Parathyroid adenoma (tissue), 2 donors: Measurements from ENCODE around the gene GAA.

Experiments
- H2AFZ ChIP-seq: fragments of 300-600 bp; sonication (generic); one replicate; pipeline ENCODE4 v1.7.0; 2017; ENCODE audit warnings: antibody characterized with exemption, mild to moderate bottlenecking
- H3K27ac ChIP-seq: fragments of 300-600 bp; sonication (generic); one replicate; pipeline ENCODE4 v1.7.0; 2017
- H3K27me3 ChIP-seq: fragments of 300-600 bp; sonication (generic); one replicate; pipeline ENCODE4 v1.7.0; 2017; ENCODE audit warnings: low read length; ENCODE audit not compliant: control insufficient read depth, insufficient read depth
- H3K36me3 ChIP-seq: fragments of 300-600 bp; sonication (generic); one replicate; pipeline ENCODE4 v1.7.0; 2017; ENCODE audit warnings: low read length; ENCODE audit not compliant: control insufficient read depth, insufficient read depth
- H3K4me1 ChIP-seq: fragments of 300-600 bp; sonication (generic); one replicate; pipeline ENCODE4 v1.7.0; 2017; ENCODE audit warnings: control low read depth
- H3K4me2 ChIP-seq: fragments of 300-600 bp; sonication (generic); one replicate; pipeline ENCODE4 v1.7.0; 2017; ENCODE audit warnings: low read length
- H3K4me3 ChIP-seq: fragments of 300-600 bp; sonication (generic); one replicate; pipeline ENCODE4 v1.7.0; 2017; ENCODE audit warnings: low read depth, low read length
- H3K79me2 ChIP-seq: fragments of 300-600 bp; sonication (generic); one replicate; pipeline ENCODE4 v1.7.0; 2017; ENCODE audit warnings: control low read depth
- H3K9ac ChIP-seq: fragments of 300-600 bp; sonication (generic); one replicate; pipeline ENCODE4 v1.7.0; 2017; ENCODE audit warnings: mild to moderate bottlenecking
- H3K9me3 ChIP-seq: fragments of 300-600 bp; sonication (generic); one replicate; pipeline ENCODE4 v1.7.0; 2017; ENCODE audit warnings: low read length; ENCODE audit not compliant: control insufficient read depth
- TF ChIP-seq, protein P1 (sequence below): fragments of 300-600 bp; sonication (generic); IDR thresholded peaks from one replicate; pipeline ENCODE4 v1.7.0; 2017; ENCODE audit warnings: antibody characterized with exemption, mild to moderate bottlenecking
- donor health status: primary hyperparathyroidism.

The GAA gene

DNA sequence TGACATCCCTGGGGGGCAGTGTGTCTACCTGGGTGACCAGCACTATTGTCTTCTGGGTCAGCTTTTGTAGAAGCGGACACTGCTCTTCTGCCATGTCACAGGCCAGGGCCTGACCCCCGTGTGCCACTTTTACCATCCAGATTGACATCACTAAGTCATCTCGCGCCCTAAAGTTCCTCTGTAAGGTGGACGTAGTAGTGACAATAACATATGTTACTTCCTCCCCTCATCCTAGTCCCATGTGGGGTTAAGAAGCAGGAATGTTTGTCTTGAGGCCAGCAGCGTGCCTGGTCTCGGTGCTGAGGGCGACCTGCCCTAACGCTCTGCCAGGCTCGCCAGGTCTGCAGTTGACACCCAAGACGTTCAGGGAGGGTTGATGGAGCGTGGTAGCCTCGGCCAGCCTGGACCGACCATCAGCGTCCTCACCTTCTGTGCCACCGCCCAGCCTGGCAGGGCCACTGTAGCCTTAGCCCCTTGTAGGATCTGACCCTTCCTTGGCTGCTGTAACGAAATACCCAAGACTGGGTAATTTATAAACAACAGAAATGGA lies 20.7 kb downstream of the GAA start:
- Histone ChIP-seq H3K36me3 (no peaks in the 10 kb centered on the region), H3K4me1 (peaks cover 9% of the 10 kb centered on the region), H3K27me3 (no peaks in the 10 kb centered on the region), H3K9ac (no peak overlapping the region), H3K4me2 (no peak overlapping the region), H3K9me3 (no peaks in the 10 kb centered on the region), H3K4me3 (no peak overlapping the region), H3K79me2 (no peaks in the 10 kb centered on the region), H2AFZ (no peak overlapping the region), H3K27ac (no peak overlapping the region)
- TF ChIP-seq, protein P1, sequence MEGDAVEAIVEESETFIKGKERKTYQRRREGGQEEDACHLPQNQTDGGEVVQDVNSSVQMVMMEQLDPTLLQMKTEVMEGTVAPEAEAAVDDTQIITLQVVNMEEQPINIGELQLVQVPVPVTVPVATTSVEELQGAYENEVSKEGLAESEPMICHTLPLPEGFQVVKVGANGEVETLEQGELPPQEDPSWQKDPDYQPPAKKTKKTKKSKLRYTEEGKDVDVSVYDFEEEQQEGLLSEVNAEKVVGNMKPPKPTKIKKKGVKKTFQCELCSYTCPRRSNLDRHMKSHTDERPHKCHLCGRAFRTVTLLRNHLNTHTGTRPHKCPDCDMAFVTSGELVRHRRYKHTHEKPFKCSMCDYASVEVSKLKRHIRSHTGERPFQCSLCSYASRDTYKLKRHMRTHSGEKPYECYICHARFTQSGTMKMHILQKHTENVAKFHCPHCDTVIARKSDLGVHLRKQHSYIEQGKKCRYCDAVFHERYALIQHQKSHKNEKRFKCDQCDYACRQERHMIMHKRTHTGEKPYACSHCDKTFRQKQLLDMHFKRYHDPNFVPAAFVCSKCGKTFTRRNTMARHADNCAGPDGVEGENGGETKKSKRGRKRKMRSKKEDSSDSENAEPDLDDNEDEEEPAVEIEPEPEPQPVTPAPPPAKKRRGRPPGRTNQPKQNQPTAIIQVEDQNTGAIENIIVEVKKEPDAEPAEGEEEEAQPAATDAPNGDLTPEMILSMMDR: no peak

DNA sequence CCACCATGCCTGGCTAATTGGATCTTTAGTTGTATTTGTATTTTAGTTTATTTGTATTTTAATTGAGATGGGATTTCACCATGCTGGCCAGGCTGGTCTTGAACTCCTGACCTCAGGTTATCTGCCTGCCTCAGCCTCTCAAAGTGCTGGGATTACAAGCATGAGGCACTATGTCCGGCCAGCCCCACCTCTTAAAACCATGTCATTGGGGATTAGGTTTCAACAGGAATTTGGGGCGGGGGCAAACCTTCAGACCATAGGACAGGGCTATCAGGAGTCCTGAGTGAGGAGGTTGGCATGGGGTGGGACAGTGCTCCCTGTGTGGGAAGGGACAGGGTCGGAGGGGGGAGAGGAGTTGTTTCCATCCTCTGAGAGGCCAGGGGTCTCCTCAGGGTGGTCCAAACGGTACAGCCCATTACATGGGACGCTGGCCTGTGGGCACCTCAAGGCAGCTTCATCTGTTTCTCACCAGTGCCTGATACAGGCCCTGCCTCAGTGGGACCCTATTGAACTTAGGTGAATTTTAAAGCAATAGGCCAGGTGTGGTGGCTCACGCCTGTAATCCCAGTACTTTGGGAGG lies 21.6 kb downstream of the GAA start:
- H3K4me2 ChIP-seq: no peak overlapping the region
- no peaks in the 10 kb centered on the region for H3K9me3 ChIP-seq
- no peaks in the 10 kb centered on the region for H3K36me3 ChIP-seq
- H3K4me3 ChIP-seq: no peak overlapping the region
- H3K27ac ChIP-seq: no peak overlapping the region
- no peak overlapping the region for H3K9ac ChIP-seq
- TF ChIP-seq, protein P1: no peak
- peaks cover 9% of the 10 kb centered on the region for H3K4me1 ChIP-seq
- no peak overlapping the region for H2AFZ ChIP-seq
- H3K27me3 ChIP-seq: no peaks in the 10 kb centered on the region
- H3K79me2 ChIP-seq: no peaks in the 10 kb centered on the region

DNA sequence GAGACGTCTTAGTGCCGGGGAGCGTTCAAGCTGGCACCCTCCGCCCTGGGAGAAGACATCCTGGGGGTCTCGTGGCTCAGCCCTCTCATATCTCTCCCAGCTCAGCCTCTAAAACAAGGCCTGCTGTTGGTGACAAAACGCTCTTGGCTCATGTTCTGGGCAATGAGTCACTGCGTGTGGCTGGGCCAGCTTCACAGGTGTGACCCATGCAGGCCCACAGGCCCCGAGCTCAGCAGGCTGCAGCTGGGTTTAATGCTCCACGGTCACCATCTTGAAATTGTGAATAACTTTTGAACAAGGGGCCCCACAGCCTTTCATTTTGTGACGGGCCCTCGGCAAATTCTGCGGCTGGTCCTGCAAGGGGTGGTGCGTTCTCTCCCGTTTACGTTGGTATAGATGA lies 22.4 kb downstream of the GAA start:
- Histone ChIP-seq H3K9ac (no peak overlapping the region), H3K79me2 (no peaks in the 10 kb centered on the region), H3K36me3 (no peaks in the 10 kb centered on the region), H3K4me2 (no peak overlapping the region), H3K9me3 (no peaks in the 10 kb centered on the region), H3K4me1 (peaks cover 9% of the 10 kb centered on the region), H3K27me3 (no peaks in the 10 kb centered on the region), H2AFZ (no peak overlapping the region), H3K4me3 (no peak overlapping the region), H3K27ac (peak overlapping the region; percentile 67)
- TF ChIP-seq, protein P1: no peak

DNA sequence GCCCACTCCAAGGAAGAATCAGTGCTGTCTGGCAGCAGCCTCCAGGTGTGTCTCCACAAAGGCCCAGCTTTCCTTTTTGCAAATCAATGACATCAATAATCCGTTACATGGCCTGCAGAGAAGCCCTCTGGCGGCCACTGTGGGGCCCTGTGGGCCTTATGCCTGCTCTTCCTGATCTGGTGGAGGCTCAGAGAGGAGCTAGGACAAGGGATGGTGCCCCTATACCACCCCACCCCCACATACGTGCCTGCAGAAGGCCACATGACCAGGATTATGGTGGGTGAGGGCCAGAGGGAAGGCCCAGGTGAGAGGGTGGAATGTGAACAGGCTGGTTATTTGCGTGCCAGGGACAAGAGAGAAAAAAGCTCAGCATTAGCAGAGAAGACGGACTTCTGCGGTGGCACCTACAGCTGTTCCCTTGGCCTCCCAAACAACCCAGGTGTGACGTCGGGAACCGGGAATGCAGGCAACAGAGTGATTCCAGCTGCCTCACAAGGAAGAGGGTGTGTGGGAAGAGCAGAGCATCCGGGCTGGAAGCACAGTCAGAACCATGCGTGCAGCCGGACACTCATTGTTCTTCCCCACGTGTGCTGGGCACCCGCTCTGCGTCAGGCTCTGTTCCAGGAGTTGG lies 23.1 kb downstream of the GAA start:
- H3K27ac ChIP-seq: peak overlapping the region; percentile 67
- H3K4me1 ChIP-seq: peaks cover 15% of the 10 kb centered on the region
- H2AFZ ChIP-seq: peak overlapping the region; percentile 76
- no peaks in the 10 kb centered on the region for H3K27me3 ChIP-seq
- no peak overlapping the region for H3K9ac ChIP-seq
- H3K36me3 ChIP-seq: no peaks in the 10 kb centered on the region
- TF ChIP-seq, protein P1: peak; percentile 69
- no peak overlapping the region for H3K4me3 ChIP-seq
- H3K4me2 ChIP-seq: no peak overlapping the region
- no peaks in the 10 kb centered on the region for H3K9me3 ChIP-seq
- H3K79me2 ChIP-seq: no peaks in the 10 kb centered on the region
